ENCODE results near the gene PARD3. TPM values are rescaled to one million over a fixed set of nuclear protein-coding genes. Genes with fewer than 3 reads are reported as not detected.

The PARD3 gene
- total RNA-seq, 3 donors from 2014 or later, result 39.5 to 87.9 (median 47.0) TPM

DNA sequence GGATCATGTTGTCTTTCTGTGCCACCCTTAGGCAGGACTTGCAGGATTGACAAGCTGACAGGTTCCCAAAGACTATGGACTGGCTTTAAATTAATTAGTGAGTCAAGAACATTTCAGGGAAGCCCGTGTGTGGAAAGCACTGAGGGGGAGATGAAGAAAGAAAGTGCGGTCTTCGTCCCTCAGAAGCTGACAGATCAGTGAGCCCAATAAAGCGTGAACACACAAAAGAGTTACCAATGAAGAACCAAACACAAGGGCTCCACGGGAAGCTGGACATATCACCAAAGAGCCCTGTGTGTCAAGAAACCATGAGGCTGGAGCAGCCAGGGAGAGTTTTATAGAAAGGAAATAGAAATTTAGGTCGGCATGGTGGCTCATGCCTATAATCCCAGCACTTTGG is 725.8 kb downstream of the PARD3 start:
- intact Hi-C loops (cut with DNase I, micrococcal nuclease), result no loop called here
- Histone ChIP-seq H3K9me3 (peaks cover 4% of the 10 kb centered on the region), H3K4me1 (ENCODE audit: low read depth) (no peaks in the 10 kb centered on the region), H3K36me3 (ENCODE audit: low read depth) (no peaks in the 10 kb centered on the region), H3K4me3 (no peak overlapping the region)
- no peak for DNase-seq
- TF ChIP-seq, protein P1, sequence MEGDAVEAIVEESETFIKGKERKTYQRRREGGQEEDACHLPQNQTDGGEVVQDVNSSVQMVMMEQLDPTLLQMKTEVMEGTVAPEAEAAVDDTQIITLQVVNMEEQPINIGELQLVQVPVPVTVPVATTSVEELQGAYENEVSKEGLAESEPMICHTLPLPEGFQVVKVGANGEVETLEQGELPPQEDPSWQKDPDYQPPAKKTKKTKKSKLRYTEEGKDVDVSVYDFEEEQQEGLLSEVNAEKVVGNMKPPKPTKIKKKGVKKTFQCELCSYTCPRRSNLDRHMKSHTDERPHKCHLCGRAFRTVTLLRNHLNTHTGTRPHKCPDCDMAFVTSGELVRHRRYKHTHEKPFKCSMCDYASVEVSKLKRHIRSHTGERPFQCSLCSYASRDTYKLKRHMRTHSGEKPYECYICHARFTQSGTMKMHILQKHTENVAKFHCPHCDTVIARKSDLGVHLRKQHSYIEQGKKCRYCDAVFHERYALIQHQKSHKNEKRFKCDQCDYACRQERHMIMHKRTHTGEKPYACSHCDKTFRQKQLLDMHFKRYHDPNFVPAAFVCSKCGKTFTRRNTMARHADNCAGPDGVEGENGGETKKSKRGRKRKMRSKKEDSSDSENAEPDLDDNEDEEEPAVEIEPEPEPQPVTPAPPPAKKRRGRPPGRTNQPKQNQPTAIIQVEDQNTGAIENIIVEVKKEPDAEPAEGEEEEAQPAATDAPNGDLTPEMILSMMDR (IDR thresholded peaks at IDR 0.05), result no peak
- no peak for ATAC-seq

DNA sequence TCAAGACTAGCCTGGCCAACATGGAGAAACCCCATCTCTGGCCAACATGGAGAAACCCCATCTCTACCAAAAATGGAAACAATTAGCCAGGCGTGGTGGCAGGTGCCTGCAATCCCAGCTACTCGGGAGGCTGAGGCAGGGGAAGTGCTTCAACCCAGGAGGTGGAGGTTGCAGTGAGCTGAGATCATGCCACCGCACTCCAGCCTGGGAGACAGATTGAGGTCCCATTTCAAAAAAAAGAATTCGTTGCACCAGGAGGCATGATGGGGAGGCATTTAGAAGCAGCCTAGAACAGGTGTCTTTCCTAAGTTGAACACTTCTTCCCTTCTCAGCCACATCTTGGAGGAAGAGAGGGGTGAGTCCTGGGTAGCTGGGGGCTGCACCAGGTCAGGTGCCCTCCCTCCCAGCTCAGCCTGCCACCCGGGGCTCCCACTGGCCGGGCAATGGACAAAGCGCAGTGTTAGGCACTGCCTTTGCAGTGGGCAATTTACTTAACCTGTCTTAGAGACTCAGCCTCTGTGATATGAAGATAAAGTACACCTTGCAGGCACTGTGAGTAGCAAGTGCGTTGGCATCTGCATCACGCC is 726.8 kb downstream of the PARD3 start:
- DNase-seq (no peak), ATAC-seq (no peak)
- H3K4me3 ChIP-seq, result no peak overlapping the region
- no peaks in the 10 kb centered on the region for H3K4me1 ChIP-seq (ENCODE audit: low read depth)
- H3K9me3 ChIP-seq, result peaks cover 6% of the 10 kb centered on the region
- TF ChIP-seq, protein P1 (IDR thresholded peaks at IDR 0.05), result no peak
- intact Hi-C loops (cut with DNase I, micrococcal nuclease), result no loop called here
- no peaks in the 10 kb centered on the region for H3K36me3 ChIP-seq (ENCODE audit: low read depth)

DNA sequence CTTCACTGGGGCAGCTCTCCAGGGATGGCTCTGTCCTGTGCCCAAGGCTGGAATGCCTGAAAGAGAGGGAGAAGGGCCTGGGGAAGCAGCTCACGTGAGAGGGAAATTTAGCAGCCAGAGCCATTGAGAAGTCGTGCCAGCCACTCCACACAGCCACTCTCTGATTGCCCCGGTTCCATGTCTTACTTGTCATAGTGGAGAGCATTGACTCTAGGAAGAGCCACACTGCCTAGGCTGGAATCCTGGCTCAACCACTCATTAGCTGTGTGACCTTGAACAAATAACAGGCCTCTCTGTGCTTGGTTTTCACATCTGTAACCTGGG is 728.0 kb downstream of the PARD3 start:
- TF ChIP-seq, protein P1 (IDR thresholded peaks at IDR 0.05), result no peak
- intact Hi-C loops (cut with DNase I, micrococcal nuclease), result no loop called here
- Histone ChIP-seq H3K9me3 (peaks cover 6% of the 10 kb centered on the region), H3K4me1 (ENCODE audit: low read depth) (no peaks in the 10 kb centered on the region), H3K36me3 (ENCODE audit: low read depth) (no peaks in the 10 kb centered on the region), H3K4me3 (no peak overlapping the region)
- no peak for ATAC-seq
- no peak for DNase-seq

GRCh38 chr10:34083567-34083966 is 731.5 kb downstream of the PARD3 start:
- TF ChIP-seq, protein P1 (IDR thresholded peaks at IDR 0.05), result no peak
- H3K4me3 ChIP-seq, result no peak overlapping the region
- no peaks in the 10 kb centered on the region for H3K4me1 ChIP-seq (ENCODE audit: low read depth)
- no peaks in the 10 kb centered on the region for H3K36me3 ChIP-seq (ENCODE audit: low read depth)
- peaks cover 6% of the 10 kb centered on the region for H3K9me3 ChIP-seq
- DNase-seq (no peak), ATAC-seq (no peak)
- intact Hi-C loops (cut with DNase I, micrococcal nuclease), result no loop called here

GRCh38 chr10:34081948-34082347 is 733.1 kb downstream of the PARD3 start:
- peaks cover 6% of the 10 kb centered on the region for H3K9me3 ChIP-seq
- ATAC-seq (no peak), DNase-seq (no peak)
- H3K4me3 ChIP-seq, result no peak overlapping the region
- intact Hi-C loops (cut with DNase I, micrococcal nuclease), result no loop called here
- no peaks in the 10 kb centered on the region for H3K4me1 ChIP-seq (ENCODE audit: low read depth)
- H3K36me3 ChIP-seq (ENCODE audit: low read depth), result no peaks in the 10 kb centered on the region
- TF ChIP-seq, protein P1 (IDR thresholded peaks at IDR 0.05), result no peak

GRCh38 chr10:34081347-34081743 is 733.8 kb downstream of the PARD3 start:
- ATAC-seq, result no peak
- no peak for DNase-seq
- H3K9me3 ChIP-seq, result peaks cover 6% of the 10 kb centered on the region
- intact Hi-C loops (cut with DNase I, micrococcal nuclease), result no loop called here
- H3K4me3 ChIP-seq, result no peak overlapping the region
- TF ChIP-seq, protein P1 (IDR thresholded peaks at IDR 0.05), result no peak
- no peaks in the 10 kb centered on the region for H3K4me1 ChIP-seq (ENCODE audit: low read depth)
- H3K36me3 ChIP-seq (ENCODE audit: low read depth), result no peaks in the 10 kb centered on the region
